HG03571 (cell line): ENCODE data around the gene CEP55.

ENCODE experiments used
- ATAC-seq: cut with Tn5 transposase; IDR thresholded peaks from one replicate; pipeline ENCODE4 v1.9.1; 2021; ENCODE audit not compliant: unreplicated experiment

The CEP55 gene

DNA sequence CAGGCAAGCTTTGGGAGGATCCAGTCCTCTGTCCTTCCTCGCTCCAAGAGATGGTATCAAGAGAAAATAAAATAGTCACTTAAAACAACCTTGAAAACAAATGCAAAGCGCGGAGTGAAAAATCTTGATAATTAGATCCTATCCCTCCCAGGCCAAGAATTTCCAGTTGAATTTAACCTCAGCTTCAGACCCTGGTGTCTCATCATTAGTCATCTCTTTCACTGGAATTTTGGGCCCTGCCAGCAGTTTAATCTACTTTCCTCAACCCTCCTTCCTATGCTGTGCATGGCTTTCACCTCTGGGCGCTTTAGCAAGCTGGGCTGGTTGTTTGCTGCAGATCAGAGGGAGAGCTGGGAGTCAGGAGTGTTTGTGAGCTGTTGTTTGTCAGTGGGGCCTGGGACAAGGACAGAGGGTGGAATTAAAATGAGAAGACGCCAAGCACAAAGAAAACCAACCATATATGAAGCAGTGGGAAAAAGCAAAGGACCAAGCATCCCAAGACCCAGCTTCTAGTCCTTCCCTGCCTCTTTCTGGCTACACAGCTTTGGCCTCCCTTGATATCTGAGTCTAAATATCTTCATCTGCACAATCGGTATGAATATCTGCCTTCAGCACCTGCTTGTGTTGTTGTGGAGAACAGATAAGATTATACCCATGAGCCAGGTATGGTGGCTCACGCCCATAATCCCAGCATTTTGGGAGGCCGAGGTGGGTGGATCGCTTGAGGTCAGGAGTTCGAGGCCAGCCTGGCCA lies 27.8 kb upstream of the CEP55 start:
- no peak for ATAC-seq

GRCh38 chr10:93469454-93469853 lies 27.0 kb upstream of the CEP55 start:
- no peak for ATAC-seq

- ATAC-seq = no peak
Observed at GRCh38 chr10:93471110-93471651, 25.2 kb upstream of the CEP55 start.

DNA sequence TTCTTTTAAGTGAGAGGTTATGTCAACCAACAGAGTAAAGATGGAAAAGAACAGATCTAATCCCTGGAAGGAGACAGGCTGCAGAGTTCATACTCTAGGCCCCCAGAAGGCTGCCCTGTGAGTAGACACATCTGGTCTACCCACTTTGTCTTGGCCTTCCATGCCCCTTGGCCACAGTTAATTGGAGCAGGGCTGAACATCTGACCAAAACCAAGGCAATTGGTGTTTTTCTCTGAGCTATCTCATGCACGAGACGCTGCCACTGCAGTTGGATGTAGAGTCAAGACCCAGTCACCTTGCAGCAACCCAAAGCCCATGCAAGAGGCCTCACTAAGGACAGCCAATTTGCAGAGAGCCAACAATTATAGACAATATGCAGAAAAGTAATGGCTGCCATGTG lies 23.3 kb upstream of the CEP55 start:
- ATAC-seq = no peak

GRCh38 chr10:93473804-93474472 lies 22.5 kb upstream of the CEP55 start:
- ATAC-seq = no peak

- no peak for ATAC-seq
Observed at GRCh38 chr10:93475227-93475626, 21.2 kb upstream of the CEP55 start.

DNA sequence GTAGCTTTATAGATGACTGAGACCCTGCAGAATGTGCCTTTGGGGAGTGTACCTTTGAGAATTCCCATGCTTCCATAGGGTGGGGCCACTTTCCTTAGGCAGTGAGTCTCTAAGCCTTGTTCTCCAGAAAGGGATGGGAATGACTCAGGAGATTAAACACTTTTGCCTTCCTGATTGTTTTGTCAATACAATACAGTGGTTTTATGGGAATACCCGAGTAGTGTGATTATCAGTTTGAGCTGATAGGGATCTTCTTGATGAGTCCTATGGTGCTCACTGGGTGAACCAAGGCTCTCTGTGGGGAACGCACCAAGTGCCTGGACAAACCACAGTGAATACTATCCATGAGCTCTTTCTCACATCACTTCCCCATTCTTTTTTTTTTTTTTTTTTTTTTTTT lies 20.5 kb upstream of the CEP55 start:
- no peak for ATAC-seq

GRCh38 chr10:93476756-93477155 lies 19.7 kb upstream of the CEP55 start:
- no peak for ATAC-seq

- ATAC-seq = no peak
Observed at GRCh38 chr10:93478873-93479272, 17.5 kb upstream of the CEP55 start.

- ATAC-seq = no peak
Observed at GRCh38 chr10:93481637-93482144, 14.7 kb upstream of the CEP55 start.

DNA sequence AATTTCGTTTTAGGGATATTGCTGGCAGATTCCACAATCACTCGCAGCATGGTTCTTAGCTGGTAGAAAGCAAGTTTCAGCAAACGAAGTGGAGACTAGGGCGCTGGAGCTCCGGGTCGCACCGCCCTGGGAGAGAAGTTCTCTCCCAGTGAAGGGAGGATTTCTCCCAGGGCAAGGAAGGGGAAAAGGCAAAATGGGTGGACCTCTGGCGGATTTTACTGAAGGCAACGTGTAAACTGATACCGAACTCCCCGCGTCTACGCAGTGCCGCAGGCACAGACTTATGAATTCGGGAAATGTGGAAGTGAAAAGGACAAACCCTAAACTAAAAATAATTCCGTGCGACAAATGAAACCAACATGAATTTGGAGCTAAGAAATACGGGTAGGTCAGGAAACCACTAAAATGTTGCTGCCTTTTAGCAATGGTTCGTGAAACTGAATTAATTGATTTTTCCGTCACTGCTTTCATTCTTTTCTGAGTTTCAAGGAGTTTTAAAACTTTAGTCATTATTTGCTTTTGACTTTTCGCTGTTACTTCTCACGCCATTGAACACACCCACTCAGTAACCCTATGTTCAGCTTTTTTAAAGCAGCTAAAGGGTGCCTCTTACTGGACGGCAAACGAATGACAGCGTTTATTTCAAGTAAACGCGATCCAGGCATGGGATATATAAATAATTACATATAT lies 14.1 kb upstream of the CEP55 start, which contains the start of gene MYOF:
TSS of gene MYOF (minus strand) at position 190 of the 690 bp plus-strand sequence. CDS start at position 50, 140 bp downstream.
- ATAC-seq = peak; percentile 63

DNA sequence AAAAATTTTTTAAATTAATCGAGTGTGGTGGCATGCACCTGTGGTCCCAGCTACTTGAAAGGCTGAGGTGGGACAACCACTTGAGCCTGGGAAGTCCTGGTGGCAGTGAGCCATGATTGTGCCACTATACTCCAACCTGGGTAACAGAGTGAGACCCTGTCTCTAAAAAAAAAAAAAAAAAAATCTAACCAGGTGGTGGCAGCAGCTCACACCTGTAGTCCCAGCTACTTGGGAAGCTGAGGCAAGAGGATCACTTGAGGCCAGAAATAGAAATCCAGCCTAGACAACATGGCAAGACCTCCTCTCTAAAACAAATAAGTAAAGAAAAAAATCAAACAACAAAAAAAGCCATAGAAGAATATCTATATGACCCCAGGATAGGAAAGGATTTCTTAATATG lies 10.7 kb upstream of the CEP55 start:
- no peak for ATAC-seq

DNA sequence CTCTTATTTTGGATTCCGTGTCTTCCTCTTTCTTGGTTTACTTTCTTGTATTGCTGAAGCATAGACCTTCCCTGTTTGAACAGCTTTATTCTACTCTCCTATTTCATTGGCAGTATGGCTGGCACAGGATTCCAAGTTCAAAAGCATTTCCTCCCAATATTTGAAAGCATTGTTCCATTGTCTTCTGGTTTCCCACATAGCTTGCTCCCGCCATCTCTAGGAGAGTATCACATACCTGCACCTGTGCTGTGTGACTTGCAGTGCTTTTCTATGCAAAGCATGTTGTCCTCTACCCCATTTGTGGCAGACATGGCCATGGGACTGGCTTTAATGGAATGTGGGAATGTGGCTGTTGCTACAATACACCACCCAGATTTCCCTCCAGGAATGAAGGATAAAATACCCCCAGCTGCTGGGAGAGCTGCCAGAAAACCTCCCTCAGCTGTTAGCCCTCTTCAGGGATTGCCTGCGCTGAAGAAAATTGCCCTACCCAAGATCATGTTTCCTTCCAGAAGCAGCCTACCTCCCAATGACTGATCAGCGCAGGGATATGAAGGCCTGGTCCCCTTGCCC lies 7.4 kb upstream of the CEP55 start:
- ATAC-seq = no peak

- no peak for ATAC-seq
Observed at GRCh38 chr10:93491602-93492121, 4.8 kb upstream of the CEP55 start.

DNA sequence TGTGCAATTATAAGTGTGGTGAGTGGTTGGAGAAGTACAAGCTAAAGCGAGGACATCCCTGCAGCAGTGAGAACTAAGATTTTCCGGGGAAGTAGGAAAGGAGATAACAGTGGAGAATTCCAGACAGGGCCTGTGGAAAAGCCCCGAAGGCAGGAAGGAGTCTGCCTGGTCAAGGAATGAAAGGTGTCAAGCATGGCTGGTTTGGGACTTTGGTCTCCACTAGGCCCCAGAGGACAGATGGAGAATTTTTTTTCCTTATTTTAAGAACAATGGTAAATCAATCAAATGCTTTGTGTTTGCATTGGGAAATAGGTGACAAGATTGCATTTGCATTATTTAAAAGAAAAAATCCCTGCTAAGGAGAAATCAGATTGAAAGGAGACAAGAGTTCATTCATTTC lies 3.2 kb upstream of the CEP55 start:
- ATAC-seq = no peak

GRCh38 chr10:93494494-93494893 lies 1.9 kb upstream of the CEP55 start:
- no peak for ATAC-seq

DNA sequence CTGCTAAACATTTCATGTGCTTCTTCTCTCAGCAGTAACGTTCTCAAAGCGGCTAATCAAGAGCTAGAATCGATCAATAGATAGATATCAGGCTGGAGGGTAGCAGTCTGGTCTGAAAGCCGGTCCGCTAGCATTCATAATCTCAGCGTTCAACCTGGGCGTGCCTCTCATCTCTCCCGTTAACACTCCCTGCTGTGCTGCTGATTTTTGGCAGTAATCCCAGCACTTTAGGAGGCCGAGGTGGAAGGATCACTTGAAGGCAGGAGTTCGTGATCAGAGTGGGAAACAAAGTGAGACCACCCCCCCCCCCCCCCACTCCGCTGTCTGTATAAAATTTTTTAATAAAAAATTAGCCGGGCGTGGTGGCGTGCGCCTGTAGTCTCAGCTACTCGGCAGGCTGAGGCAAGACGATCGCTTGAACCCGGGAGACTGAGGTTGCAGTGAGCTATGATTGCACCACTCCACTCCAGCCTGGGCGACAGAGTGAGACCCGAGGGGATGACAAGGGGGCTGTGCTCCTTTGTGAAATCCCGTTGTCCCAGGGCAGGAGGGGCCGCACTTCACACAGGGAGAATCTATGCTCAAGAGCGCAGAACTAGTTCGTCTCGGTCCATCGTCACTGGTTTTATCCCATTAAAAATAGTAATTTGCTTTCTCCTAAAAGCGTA lies 624 bp upstream of the CEP55 start:
- peak; percentile 25 for ATAC-seq

DNA sequence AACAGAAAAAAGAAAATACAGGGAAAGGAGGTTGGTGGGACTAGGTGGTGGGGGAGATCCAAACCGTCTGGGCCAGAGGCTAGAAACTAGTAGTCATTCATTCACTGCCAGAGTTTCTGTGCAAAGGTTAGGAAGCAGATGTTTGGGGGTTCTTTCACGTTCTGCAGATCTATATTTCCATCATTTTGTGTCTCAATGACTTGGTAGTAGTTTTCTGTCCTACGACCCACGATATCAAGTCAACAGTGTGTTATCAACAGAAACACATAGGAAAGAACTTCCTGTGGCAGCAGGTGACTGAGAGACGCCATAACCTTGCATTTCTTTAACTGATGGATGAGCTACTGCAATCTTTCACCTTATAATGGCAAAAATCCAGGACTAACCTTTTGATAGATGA lies 1.8 kb downstream of the CEP55 start:
- ATAC-seq = no peak

DNA sequence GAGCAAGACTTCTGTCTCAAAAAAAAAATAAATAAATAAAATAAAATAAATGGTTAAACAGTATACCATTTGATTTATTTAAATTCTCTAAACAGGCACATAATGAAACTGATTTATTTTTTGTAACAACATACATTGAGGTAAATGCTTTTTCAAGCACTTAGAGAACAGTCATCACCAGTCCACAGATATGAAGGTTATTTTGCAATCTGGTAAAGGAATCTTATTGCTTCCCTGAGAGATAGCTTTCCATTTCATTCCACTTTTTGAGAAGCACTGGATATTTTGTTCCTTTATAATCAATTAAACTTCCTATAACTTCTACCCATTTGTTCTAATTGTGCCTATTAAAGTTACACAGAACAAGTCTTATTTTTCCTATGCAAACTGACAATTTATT lies 5.2 kb downstream of the CEP55 start:
- no peak for ATAC-seq

- ATAC-seq = no peak
Observed at GRCh38 chr10:93503075-93503474, 6.7 kb downstream of the CEP55 start.
